CD4-positive, alpha-beta T cell treated with Interleukin-4 for 4 hours (primary cell): ENCODE measurements around the gene SYCE3.
A peak's percentile ranks its signal among the peaks of the same experiment; 100 is the strongest.
"Not testable (repeated sequence)": the region's sequence is repeated elsewhere in the genome, so short reads cannot be mapped to it uniquely, and the experiment has no call there.

Source experiments
- DNase-seq: peaks from one replicate; pipeline ENCODE4 v3.0.0-alpha.2; 2020

Gene SYCE3

GRCh38 chr22:50529416-50529896 is 33.3 kb downstream of the SYCE3 start:
- no peak for DNase-seq

GRCh38 chr22:50528682-50529415 is 33.9 kb downstream of the SYCE3 start:
- no peak for DNase-seq

GRCh38 chr22:50527921-50528681 is 34.6 kb downstream of the SYCE3 start:
- DNase-seq, result no peak

- DNase-seq, result peak; percentile 51
Observed at GRCh38 chr22:50526834-50527801, 35.6 kb downstream of the SYCE3 start.

DNA sequence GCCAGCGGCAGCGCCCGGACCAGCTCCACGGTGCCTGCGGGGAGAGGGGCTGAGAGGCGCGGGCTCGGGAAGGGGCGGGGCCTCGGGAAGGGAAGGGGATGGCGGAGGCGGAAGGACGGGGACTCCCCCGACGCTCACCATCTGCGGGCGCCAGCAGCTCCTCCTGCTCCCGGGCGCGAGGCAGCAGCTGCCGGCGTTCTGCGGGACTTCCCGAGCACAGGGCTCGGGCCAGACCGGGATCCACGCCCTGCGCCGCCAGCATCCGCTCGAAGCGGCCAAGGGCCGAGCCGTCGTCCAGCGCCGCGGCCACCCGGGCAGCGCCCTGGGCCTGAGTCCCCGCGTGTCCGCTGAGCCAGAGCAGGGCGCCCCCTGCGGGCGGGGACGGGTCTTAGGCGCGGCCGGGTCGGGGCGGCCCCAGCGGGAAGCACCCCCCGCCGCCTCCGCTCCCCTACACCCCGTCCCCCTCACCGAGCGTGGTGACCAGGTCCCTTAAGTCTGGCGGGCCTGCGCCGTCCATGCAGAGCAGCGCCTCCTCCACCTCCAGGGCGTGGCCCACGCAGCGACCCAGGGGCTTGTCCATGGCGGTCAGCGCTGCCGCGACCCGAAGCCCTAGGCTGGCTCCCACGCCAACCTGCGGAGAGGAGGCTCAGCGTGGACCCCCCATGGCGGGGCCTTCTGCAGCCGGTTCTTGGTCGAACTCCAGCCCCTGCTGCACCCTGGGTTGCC is 36.4 kb downstream of the SYCE3 start:
- DNase-seq, result peak; percentile 84

- DNase-seq, result no peak
Observed at GRCh38 chr22:50525858-50526107, 36.9 kb downstream of the SYCE3 start.

DNA sequence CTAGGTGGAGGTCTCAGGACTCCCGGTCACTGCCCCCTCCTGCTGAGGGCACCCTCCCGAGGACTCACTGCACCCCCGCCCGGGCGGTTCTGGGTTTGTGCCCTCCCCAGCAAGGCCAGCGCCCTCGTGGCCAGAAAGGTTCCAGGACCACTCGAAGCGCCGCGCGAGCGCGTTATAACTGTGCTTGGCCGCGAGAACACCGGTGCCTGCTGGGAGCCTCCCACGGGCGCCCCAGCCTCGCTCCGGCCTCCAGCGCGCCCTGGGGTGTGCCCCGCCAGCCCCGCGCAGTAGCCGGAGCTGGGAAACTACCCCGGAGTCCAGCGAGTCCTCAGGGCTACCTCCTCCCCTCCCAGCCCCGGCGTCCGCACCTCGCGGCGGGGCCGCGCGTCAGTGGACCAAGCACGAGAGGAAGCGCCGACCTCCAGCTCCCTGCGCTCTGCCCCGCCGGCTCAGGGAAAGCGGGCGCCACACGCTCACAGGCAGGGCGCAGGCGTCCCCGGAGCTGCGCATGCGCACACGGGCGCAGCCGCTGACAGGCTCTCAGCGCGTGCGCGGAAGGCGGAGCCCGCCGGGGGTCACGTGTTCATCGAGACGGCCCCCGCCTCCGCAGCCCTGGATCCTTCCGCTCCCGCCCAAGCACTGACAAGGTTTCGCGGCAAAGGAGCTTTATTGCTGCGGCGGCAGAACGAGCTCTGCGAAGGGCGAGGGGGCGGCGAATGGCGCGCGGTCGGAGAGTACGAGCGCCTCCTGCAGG is 37.4 kb downstream of the SYCE3 start, which contains the start of gene SCO2:
SCO2 (minus strand) TSS at position 495 of the 754 bp plus-strand sequence. CDS start 1,187 bp downstream, outside the sequence.
- DNase-seq, result peak; percentile 98

GRCh38 chr22:50524676-50525103 is 38.0 kb downstream of the SYCE3 start:
- DNase-seq, result no peak

DNA sequence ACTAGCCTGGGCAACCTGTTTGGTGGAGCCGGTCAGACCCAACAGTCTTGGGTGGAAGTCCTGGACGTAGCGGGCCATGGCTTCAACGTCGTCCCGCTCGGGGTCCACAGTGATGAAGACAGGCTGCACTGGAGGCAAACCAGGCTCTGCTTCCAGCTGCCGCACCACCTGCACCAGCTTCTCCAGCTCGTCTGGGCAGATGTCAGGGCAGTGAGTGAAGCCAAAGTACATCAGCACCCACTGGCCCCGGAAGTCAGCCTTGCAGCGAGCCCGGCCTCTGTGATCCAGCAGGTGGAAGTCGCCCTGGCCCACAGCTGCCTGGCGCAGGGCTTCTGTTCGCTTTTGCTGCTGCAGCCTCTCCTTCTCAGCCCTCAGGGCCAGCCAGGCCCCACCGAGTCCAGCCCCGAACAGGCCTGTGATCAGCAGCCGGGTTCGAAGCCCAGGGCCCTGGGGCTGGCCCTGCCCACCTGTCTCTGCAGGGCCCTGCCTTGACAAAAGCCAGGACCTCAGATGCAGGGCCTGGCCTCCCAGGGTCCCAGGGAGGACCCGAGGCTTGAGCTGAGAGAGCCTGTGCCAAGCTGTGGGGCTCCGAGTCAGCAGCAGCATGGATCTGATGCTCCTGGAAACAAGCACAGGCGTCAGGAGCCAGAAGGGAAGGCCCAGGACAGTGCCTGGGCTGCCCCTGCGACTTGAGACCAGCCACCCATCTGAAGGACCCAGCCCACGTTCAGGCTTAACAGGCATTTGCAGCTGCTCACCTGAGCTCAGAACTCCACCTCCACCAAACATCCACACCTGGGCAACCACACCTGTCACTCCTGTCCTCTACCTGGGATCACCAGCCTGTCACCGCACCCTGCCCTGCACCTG is 38.7 kb downstream of the SYCE3 start:
- no peak for DNase-seq

DNA sequence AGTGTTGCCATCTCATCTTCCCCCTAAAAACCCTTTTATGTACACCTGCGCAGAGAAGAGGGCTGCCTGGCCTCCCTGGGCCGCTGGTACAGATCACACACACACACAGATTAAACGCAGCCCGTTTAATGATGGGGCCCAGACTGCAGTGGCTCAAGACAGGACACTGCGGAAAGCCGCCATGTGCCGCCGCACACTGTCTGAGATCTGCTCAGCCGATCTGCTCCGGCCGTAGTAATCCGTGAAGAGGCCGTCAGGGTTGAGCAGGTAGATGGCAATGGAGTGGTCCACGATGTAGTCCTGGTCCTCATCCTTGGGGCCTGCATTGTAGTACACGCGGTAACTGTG is 39.3 kb downstream of the SYCE3 start:
- no peak for DNase-seq

DNA sequence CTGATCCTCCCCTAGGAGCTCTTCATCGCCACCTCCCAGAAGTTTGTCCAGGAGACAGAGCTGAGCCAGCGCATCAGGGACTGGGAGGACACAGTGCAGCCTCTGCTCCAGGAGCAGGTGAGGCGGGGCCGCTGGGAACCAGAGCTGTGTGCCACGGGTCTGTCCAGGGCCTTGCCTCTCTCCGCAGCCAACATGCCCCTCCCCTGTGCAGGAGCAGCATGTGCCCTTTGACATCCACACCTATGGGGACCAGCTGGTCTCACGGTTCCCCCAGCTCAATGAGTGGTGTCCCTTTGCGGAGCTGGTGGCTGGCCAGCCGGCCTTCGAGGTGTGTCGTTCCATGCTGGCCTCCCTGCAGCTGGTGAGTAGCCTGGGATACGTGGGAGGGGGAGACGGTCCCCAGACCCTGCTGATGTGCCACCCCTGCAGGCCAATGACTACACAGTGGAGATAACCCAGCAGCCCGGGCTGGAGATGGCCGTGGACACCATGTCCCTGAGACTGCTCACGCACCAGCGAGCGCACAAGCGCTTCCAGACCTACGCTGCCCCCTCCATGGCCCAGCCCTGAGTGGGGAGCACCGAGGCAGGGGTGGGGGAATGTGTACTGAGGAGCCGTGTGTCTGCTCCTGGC is 39.8 kb downstream of the SYCE3 start:
- no peak for DNase-seq

DNA sequence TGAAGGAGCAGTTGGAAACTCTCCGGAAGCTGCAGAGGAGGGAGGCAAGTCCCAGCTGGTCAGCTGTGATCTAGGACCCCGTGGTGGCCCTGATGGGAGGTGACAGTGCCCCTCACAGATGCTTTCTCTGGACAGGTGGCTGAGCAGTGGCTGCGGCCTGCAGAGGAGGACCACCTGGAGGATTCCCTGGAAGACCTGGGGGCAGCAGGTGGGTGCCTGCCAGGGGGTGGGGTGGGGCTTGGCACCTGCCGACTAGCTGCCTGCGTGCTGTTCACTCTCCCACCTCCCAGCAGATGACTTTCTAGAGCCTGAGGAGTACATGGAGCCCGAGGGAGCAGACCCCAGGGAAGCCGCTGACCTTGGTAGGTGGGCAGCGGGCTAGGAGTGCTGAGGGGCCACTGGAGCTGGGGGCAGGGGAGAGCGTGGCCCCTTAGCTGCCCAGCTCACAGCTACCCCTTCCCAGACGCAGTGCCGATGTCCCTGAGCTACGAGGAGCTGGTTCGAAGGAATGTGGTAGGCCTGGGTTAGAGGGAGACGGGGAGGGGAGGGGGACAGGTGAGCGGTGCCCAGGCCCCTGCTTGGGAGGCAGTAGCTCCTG is 40.4 kb downstream of the SYCE3 start:
- DNase-seq, result no peak

DNA sequence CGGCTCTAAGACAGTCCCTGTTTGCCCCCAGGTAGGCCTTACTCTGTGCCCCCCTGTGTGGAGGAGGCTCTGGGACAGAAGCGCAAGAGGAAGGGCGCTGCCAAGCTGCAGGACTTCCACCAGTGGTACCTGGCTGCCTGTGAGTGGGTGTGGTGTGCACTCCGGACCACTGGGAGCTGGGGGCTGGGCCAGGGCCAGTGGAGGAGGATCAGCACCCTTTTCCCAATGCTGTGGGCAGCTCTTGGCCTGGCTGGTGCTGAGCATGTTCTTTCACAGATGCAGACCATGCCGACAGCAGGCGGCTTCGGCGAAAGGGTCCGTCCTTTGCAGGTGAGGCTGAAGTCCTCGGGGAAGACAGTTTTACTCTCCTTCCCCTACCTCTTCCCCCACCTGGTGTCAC is 41.0 kb downstream of the SYCE3 start:
- DNase-seq, result no peak

DNA sequence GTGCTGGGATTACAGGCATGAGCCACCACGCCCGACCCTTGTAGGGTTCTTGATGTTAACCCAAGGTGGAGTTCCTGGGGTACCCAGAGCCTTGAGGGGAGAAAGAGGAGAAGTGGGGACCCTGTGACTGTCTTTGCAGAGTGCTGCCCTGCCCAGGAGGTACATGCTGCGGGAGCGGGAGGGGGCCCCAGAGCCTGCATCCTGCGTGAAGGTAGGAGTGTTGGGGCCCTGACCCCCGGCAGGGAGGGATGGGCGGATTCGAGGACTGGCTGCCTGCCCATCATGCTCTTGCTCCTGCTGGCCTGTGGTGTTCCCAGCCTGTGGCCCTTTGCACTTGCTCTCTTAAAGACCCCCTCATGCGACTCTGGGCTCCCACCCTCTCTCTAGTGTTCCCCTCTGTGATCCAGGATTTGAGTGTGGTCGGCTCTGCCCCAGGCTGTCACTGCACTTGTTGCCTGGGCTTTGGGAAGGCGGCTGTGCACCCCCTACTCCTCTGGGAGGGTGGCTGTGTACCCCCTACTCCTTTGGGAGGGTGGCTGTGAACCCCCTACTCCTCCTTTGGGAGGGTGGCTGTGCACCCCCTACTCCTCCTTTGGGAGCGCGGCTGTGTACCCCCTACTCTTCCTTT is 41.8 kb downstream of the SYCE3 start:
- no peak for DNase-seq

- not testable (repeated sequence) for DNase-seq
Observed at GRCh38 chr22:50520184-50520583, 42.5 kb downstream of the SYCE3 start.

GRCh38 chr22:50519151-50519550 is 43.6 kb downstream of the SYCE3 start:
- no peak for DNase-seq

DNA sequence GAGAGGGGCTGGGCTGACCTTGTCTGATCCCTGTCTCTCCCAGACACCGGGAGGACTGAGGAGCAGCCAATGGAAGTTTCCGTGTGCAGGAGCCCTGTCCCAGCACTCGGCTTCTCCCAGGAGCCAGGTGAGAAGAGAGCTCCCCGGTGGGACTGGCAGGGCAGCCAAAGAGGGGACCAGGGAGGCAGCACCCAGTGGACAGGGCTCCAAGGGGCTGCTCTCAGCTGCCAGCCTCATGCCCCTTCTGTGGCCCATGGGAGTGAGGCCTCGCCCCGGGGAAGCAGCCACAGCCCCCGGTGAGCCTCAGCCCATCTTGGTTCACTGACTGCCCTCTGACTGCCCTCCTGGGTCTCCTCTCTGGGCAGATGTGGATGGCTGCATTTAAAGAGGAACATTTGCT is 44.1 kb downstream of the SYCE3 start:
- no peak for DNase-seq

DNA sequence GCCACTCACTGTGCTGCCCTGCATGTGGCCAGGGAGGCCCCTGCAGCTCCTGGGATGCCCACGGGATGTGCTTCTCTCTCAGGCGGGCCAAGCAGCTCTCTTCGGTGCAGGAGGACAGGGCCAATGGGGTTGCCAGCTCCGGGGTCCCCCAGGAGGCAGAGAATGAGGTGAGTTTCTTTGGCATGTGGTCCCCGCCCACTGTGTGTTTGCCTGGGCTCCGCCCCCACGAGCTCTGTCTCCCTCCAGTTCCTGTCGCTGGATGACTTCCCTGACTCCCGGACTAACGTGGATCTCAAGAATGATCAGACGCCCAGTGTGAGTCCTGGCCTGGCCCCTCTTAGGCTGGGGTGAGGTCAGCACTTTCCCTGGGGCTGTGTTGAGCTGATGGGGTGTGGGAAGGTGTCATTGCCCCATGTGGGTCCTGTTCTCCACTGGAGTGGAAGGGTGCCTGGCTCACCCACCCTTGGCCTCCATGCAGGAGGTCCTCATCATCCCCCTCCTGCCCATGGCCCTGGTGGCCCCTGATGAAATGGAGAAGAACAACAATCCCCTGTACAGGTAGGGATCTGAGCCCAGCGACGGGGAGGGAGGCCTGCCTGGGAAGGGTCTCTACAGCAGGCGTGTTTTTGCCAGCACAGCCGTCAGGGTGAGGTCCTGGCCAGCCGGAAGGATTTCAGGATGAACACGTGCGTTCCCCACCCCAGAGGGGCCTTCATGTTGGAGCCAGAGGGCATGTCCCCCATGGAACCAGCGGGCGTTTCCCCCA is 45.0 kb downstream of the SYCE3 start:
- DNase-seq, result no peak

GRCh38 chr22:50516891-50517290 is 45.8 kb downstream of the SYCE3 start:
- DNase-seq, result no peak
